ENCODE results near the gene CDC25C. TPM values are rescaled to one million over a fixed set of nuclear protein-coding genes. Genes with fewer than 3 reads are reported as not detected.
A peak's percentile ranks its signal among the peaks of the same experiment; 100 is the strongest.

The CDC25C gene
- total RNA-seq, 1 donor from 2014 or later: not detected

DNA sequence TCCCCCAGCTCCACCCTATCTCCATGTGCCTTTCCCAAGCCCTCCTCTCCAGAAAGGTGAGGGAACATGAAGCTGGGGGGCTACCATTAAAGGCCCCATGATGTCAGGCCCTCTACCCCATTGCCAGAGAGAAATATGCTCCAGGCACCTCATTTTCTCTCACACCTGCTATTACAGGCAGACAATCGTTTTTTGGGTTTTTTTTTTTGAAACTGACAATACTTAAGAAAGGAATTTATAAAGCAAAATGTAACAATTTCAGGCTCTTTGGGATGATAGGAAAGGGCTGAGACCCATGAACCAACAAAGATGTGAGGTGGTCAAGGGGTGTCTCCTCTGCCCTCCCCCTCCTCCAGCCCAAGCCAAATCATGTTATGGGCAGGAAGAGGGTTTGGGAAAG, 55.7 kb downstream of the CDC25C start:
- Histone ChIP-seq H3K36me3 (no peaks in the 10 kb centered on the region), H3K27ac (no peak overlapping the region), H3K9me3 (no peaks in the 10 kb centered on the region), H3K27me3 (no peaks in the 10 kb centered on the region), H3K4me3 (no peak overlapping the region), H3K4me1 (no peaks in the 10 kb centered on the region)
- TF ChIP-seq, protein P1, sequence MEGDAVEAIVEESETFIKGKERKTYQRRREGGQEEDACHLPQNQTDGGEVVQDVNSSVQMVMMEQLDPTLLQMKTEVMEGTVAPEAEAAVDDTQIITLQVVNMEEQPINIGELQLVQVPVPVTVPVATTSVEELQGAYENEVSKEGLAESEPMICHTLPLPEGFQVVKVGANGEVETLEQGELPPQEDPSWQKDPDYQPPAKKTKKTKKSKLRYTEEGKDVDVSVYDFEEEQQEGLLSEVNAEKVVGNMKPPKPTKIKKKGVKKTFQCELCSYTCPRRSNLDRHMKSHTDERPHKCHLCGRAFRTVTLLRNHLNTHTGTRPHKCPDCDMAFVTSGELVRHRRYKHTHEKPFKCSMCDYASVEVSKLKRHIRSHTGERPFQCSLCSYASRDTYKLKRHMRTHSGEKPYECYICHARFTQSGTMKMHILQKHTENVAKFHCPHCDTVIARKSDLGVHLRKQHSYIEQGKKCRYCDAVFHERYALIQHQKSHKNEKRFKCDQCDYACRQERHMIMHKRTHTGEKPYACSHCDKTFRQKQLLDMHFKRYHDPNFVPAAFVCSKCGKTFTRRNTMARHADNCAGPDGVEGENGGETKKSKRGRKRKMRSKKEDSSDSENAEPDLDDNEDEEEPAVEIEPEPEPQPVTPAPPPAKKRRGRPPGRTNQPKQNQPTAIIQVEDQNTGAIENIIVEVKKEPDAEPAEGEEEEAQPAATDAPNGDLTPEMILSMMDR (IDR thresholded peaks at IDR 0.05): no peak
- intact Hi-C loops (cut with DNase I): no loop called here
- no peak for DNase-seq (ENCODE audit: low spot score in 2 of 2)

DNA sequence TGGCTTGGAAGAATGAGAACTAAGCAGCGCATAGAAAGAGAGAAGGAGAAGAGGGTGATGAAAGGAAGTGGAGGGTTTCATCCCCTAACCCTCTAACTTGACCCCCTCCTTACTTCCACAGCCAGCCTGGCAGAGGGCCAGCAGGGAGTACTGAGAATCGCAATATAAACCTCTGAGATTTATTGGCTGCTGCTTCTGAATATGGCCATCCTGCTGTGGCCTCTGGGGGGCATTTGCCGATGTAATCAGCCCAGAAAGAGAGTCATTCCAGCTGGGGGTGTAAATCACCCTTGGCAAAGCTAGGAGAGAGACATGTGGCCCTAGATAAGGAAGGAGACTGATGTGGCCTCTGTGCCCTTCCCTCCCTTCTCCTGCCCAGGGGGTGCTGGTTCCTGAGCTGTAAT, 56.2 kb downstream of the CDC25C start:
- no peak overlapping the region for H3K27ac ChIP-seq
- DNase-seq (ENCODE audit: low spot score in 2 of 2): no peak
- intact Hi-C loops (cut with DNase I): no loop called here

DNA sequence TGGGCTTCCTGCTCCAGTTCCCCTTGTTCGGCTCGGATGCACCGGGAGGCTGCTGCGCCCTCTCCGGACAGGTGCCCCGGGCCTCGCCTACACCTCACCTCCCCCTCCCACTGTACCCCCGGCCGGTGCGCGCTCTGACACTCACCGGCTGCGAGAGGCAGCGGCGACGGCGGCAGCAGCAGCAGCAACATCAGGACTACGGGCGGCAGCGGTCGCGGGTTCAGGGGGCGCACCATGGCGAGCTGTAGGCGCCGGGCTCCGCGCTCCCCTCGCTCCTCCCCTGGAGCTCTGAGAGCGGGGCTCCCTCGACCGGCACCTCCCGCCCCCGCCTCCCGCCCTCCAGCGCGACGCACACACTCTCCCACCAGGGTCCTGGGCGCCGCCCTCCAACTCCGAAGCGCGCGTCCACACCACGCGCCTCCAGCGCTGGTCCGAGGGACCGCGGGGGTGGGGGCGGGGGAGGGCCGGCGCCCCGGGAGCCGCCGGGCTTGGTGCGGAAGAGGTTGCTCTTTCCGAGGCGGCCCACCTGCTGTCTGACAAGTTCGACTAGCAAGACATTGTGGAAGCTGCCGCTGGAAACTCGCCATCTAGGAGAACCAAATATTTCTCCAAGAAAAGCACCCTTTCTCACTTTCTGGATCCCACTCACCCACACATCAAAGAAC, 57.3 kb downstream of the CDC25C start, which contains the start of gene GFRA3:
GFRA3 (minus strand) TSS at position 433 of the 665 bp plus-strand sequence; CDS start at position 236, 197 bp downstream.
- Histone ChIP-seq H3K4me1 (no peaks in the 10 kb centered on the region), H3K9me3 (no peaks in the 10 kb centered on the region), H3K36me3 (no peaks in the 10 kb centered on the region), H3K27ac (no peak within 1 kb of the TSS), H3K4me3 (peak within 1 kb of the TSS; percentile 45 to 61), H3K27me3 (no peaks in the 10 kb centered on the region)
- no peak for DNase-seq (ENCODE audit: low spot score in 2 of 2)
- intact Hi-C loops (cut with DNase I): no loop called here
- TF ChIP-seq, protein P1 (IDR thresholded peaks at IDR 0.05): no peak

More for the DNA sequence above, 56.2 kb downstream of the CDC25C start:
- TF ChIP-seq, protein P1 (IDR thresholded peaks at IDR 0.05): no peak
- Histone ChIP-seq H3K4me3 (no peak overlapping the region), H3K9me3 (no peaks in the 10 kb centered on the region), H3K4me1 (no peaks in the 10 kb centered on the region), H3K36me3 (no peaks in the 10 kb centered on the region), H3K27me3 (no peaks in the 10 kb centered on the region)

DNA sequence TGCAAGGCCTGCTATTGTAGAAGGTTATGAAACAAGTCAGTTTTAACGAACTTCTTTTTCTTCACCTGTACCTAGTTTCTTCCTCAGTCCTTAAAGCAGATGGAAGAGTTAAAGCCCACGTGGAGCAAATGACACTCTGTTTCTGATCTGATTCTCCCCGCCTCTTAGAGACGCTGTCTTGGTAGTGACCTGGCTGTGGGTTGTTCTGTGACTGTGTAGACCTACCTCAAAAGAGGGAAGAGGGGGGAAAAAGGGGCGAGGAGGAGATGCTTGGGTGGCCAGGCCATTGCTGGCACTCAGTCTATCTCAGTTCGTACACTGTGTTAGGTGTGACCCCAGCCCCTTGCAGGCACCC, 57.8 kb downstream of the CDC25C start:
- TF ChIP-seq, protein P1 (IDR thresholded peaks at IDR 0.05): no peak
- no peaks in the 10 kb centered on the region for H3K27me3 ChIP-seq
- no peaks in the 10 kb centered on the region for H3K4me1 ChIP-seq
- DNase-seq (ENCODE audit: low spot score in 2 of 2): no peak
- peak overlapping the region; percentile 45 to 61 for H3K4me3 ChIP-seq
- no peaks in the 10 kb centered on the region for H3K9me3 ChIP-seq
- intact Hi-C loops (cut with DNase I): no loop called here
- H3K27ac ChIP-seq: no peak overlapping the region
- no peaks in the 10 kb centered on the region for H3K36me3 ChIP-seq

DNA sequence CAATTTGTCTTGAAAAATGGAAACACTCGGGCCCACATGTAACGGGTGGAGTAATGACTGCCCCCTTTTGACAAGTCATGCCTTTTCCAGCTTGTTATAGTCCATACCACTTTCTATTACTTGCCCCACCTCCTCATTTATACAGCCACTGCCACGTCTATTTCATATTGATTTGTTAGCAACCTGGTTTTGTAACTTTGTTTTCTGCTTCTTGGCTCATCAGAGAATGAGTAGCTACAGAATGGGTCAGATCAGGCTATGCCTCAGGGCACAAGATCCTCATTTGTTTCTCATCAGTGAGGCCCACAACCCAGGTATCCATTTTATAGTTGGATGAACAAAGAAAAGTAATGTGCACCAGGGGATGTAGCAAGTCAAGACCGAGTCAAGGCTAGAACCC, 58.9 kb downstream of the CDC25C start:
- H3K27ac ChIP-seq: no peak overlapping the region
- no peak for DNase-seq (ENCODE audit: low spot score in 2 of 2)
- no peaks in the 10 kb centered on the region for H3K4me1 ChIP-seq
- no peaks in the 10 kb centered on the region for H3K36me3 ChIP-seq
- H3K27me3 ChIP-seq: no peaks in the 10 kb centered on the region
- H3K9me3 ChIP-seq: no peaks in the 10 kb centered on the region
- TF ChIP-seq, protein P1 (IDR thresholded peaks at IDR 0.05): no peak
- intact Hi-C loops (cut with DNase I): no loop called here
- no peak overlapping the region for H3K4me3 ChIP-seq
